Natural killer cell treated with Interleukin-12 subunit alpha and Interleukin-12 subunit beta and Interleukin-15 and Interleukin-18, amount 100 ng/mL, for 72 hours (primary cell): ENCODE measurements around the gene TIMP2. TPM values are rescaled to one million over a fixed set of nuclear protein-coding genes. Genes with fewer than 3 reads are reported as not detected.

Experiments
- ATAC-seq, 2 donors: fragments of 150-1000 bp; cut with Tn5 transposase in 1 of 2; sonication (Bioruptor Pico), chemical (Tn5 transposase) in 1 of 2; 2 replicates each; pipeline ENCODE4 v1.10.0; 2021
- DNase-seq: peaks from one replicate; pipeline ENCODE4 v3.0.0; 2022; ENCODE audit warnings: low spot score
- H3K27ac Mint-ChIP-seq, 2 donors: 1 replicate in 1 of 2; 2 replicates in 1 of 2; pipeline ENCODE4 v1.8.0; 2022; ENCODE audit warnings: mixed read lengths in 2 of 2, mild to moderate bottlenecking in 1 of 2, moderate library complexity in 1 of 2
- H3K27me3 Mint-ChIP-seq, 2 donors: 1 replicate in 1 of 2; 2 replicates in 1 of 2; pipeline ENCODE4 v1.8.0; 2022; ENCODE audit warnings: mixed read lengths in 2 of 2
- H3K36me3 Mint-ChIP-seq: one replicate; pipeline ENCODE4 v1.8.0; 2022; ENCODE audit warnings: mixed read lengths
- H3K4me1 Mint-ChIP-seq, 2 donors: 1 replicate in 1 of 2; 2 replicates in 1 of 2; pipeline ENCODE4 v1.8.0; 2022; ENCODE audit warnings: low read depth in 2 of 2, mixed read lengths in 2 of 2, mild to moderate bottlenecking in 1 of 2
- H3K4me3 Mint-ChIP-seq: one replicate; pipeline ENCODE4 v1.8.0; 2022; ENCODE audit warnings: mixed read lengths
- H3K9me3 Mint-ChIP-seq: 2 replicates; pipeline ENCODE4 v1.8.0; 2022; ENCODE audit warnings: mixed read lengths
- total RNA-seq, 2 donors: library from RNA; stranded (reverse); gene quantifications; one replicate each; pipeline ENCODE4 v1.2.3, GENCODE V29; 2022

The TIMP2 gene
- total RNA-seq, 2 donors from 2014 or later: 0.43 TPM; not detected in 1

GRCh38 chr17:78933025-78933958, 8.1 kb upstream of the TIMP2 start:
- H3K4me3 Mint-ChIP-seq: peak overlapping the region; percentile 28
- H3K9me3 Mint-ChIP-seq: no peaks in the 10 kb centered on the region
- H3K27me3 Mint-ChIP-seq: no peaks in the 10 kb centered on the region
- no peaks in the 10 kb centered on the region for H3K36me3 Mint-ChIP-seq
- peaks cover 7 to 10% of the 10 kb centered on the region in 2 donors for H3K4me1 Mint-ChIP-seq
- H3K27ac Mint-ChIP-seq: peak overlapping the region; percentile 32 to 60
- no peak for DNase-seq
- ATAC-seq: peak; percentile 90 to 93

GRCh38 chr17:78929908-78930775, 5.0 kb upstream of the TIMP2 start:
- Mint-ChIP-seq H3K27me3 (peaks cover 0 to 11% of the 10 kb centered on the region in 2 donors), H3K27ac (no peak overlapping the region), H3K4me1 (peaks cover 7 to 10% of the 10 kb centered on the region in 2 donors), H3K36me3 (no peaks in the 10 kb centered on the region), H3K4me3 (no peak overlapping the region), H3K9me3 (no peaks in the 10 kb centered on the region)
- DNase-seq (no peak), ATAC-seq (peak in 1 of 2 donors; percentile 13)

GRCh38 chr17:78925662-78926555, 722 bp upstream of the TIMP2 start:
- Mint-ChIP-seq H3K36me3 (no peaks in the 10 kb centered on the region), H3K27me3 (peaks cover 11 to 15% of the 10 kb centered on the region in 2 donors), H3K4me3 (no peak overlapping the region), H3K27ac (no peak overlapping the region), H3K4me1 (peaks cover 4 to 9% of the 10 kb centered on the region in 2 donors), H3K9me3 (no peaks in the 10 kb centered on the region)
- DNase-seq (no peak), ATAC-seq (no peak)

- Mint-ChIP-seq H3K9me3 (no peaks in the 10 kb centered on the region), H3K4me1 (peaks cover 4 to 9% of the 10 kb centered on the region in 2 donors), H3K27me3 (peaks cover 14 to 20% of the 10 kb centered on the region in 2 donors), H3K27ac (no peak overlapping the region), H3K4me3 (no peak overlapping the region), H3K36me3 (no peaks in the 10 kb centered on the region)
- DNase-seq (no peak), ATAC-seq (peak in 1 of 2 donors; percentile 13)
Observed at GRCh38 chr17:78924481-78925151, 571 bp downstream of the TIMP2 start.

GRCh38 chr17:78923660-78924453, 1.3 kb downstream of the TIMP2 start:
- H3K9me3 Mint-ChIP-seq: no peaks in the 10 kb centered on the region
- DNase-seq (no peak), ATAC-seq (peak; percentile 25 to 65)
- peaks cover 4 to 9% of the 10 kb centered on the region in 2 donors for H3K4me1 Mint-ChIP-seq
- peaks cover 14 to 20% of the 10 kb centered on the region in 2 donors for H3K27me3 Mint-ChIP-seq
- H3K4me3 Mint-ChIP-seq: peak overlapping the region; percentile 27
- no peaks in the 10 kb centered on the region for H3K36me3 Mint-ChIP-seq
- no peak overlapping the region for H3K27ac Mint-ChIP-seq

GRCh38 chr17:78922816-78923498, 2.2 kb downstream of the TIMP2 start:
- Mint-ChIP-seq H3K27ac (no peak overlapping the region), H3K9me3 (no peaks in the 10 kb centered on the region), H3K27me3 (peaks cover 11 to 20% of the 10 kb centered on the region in 2 donors), H3K36me3 (no peaks in the 10 kb centered on the region), H3K4me3 (no peak overlapping the region), H3K4me1 (peaks cover 4 to 9% of the 10 kb centered on the region in 2 donors)
- DNase-seq (no peak), ATAC-seq (no peak)

GRCh38 chr17:78921437-78921971, 3.7 kb downstream of the TIMP2 start:
- Mint-ChIP-seq H3K27me3 (peaks cover 8 to 20% of the 10 kb centered on the region in 2 donors), H3K36me3 (no peaks in the 10 kb centered on the region), H3K9me3 (no peaks in the 10 kb centered on the region), H3K4me1 (peaks cover 4 to 9% of the 10 kb centered on the region in 2 donors), H3K4me3 (no peak overlapping the region), H3K27ac (no peak overlapping the region)
- no peak for DNase-seq
- no peak for ATAC-seq

- Mint-ChIP-seq H3K27ac (no peak overlapping the region), H3K4me1 (peaks cover 4 to 9% of the 10 kb centered on the region in 2 donors)
Observed at GRCh38 chr17:78920528-78920927, 4.7 kb downstream of the TIMP2 start.

GRCh38 chr17:78919861-78920450, 5.2 kb downstream of the TIMP2 start:
- Mint-ChIP-seq H3K27ac (no peak overlapping the region), H3K36me3 (no peaks in the 10 kb centered on the region), H3K4me3 (no peak overlapping the region), H3K27me3 (peaks cover 5 to 20% of the 10 kb centered on the region in 2 donors), H3K4me1 (peaks cover 4 to 9% of the 10 kb centered on the region in 2 donors), H3K9me3 (no peaks in the 10 kb centered on the region)
- ATAC-seq (no peak), DNase-seq (no peak)

More at GRCh38 chr17:78920528-78920927, 4.7 kb downstream of the TIMP2 start:
- no peaks in the 10 kb centered on the region for H3K9me3 Mint-ChIP-seq
- ATAC-seq (no peak), DNase-seq (no peak)
- H3K4me3 Mint-ChIP-seq: no peak overlapping the region
- H3K27me3 Mint-ChIP-seq: peaks cover 5 to 20% of the 10 kb centered on the region in 2 donors
- H3K36me3 Mint-ChIP-seq: no peaks in the 10 kb centered on the region

GRCh38 chr17:78918979-78919378, 6.2 kb downstream of the TIMP2 start:
- no peaks in the 10 kb centered on the region for H3K9me3 Mint-ChIP-seq
- ATAC-seq: no peak
- H3K4me3 Mint-ChIP-seq: no peak overlapping the region
- H3K27me3 Mint-ChIP-seq: peaks cover 5 to 20% of the 10 kb centered on the region in 2 donors
- peaks cover 4 to 9% of the 10 kb centered on the region in 2 donors for H3K4me1 Mint-ChIP-seq
- no peaks in the 10 kb centered on the region for H3K36me3 Mint-ChIP-seq
- no peak for DNase-seq
- H3K27ac Mint-ChIP-seq: no peak overlapping the region
